ENCODE data around the gene TMEM106C. TPM values are rescaled to one million over a fixed set of nuclear protein-coding genes. Genes with fewer than 3 reads are reported as not detected.

Gene TMEM106C
- total and polyA plus RNA-seq, 9 of the 15 experiments (the other 6 are each of a cell fraction or from before 2014, with no cell fraction given) = 37.6 to 183 (median 57.2) TPM

GRCh38 chr12:47993491-47993890, 30.1 kb downstream of the TMEM106C start:
- no peak overlapping the region for H3K9ac ChIP-seq (ENCODE audit: insufficient read depth in 1 of 2, low read depth in 2 of 2, low read length in 2 of 2)
- ChIA-PET CTCF (ENCODE audit: low intra/inter-chr PET ratio) (no interaction called here), POLR2A (interaction anchor here (1.6 kb wide), 1 partner anchor 13 kb away, joined by 4 read pairs; no protein-coding TSS in a partner anchor)
- ATAC-seq = no peak
- no peak overlapping the region for H2AFZ ChIP-seq (ENCODE audit: low read depth, low read length)
- WGBS (ENCODE audit: insufficient coverage, low coverage, missing lambda C conversion rate) = 0% methylated on average over 5 of the region's 5 CpGs
- intact Hi-C loops (cut with micrococcal nuclease) (loop anchor here (10.0 kb wide), 1 partner anchor 171 kb away; no protein-coding TSS in a partner anchor), in situ Hi-C loops (cut with MboI) (no loop called here)
- H3K4me2 ChIP-seq (ENCODE audit: insufficient read depth, low read length) = no peak overlapping the region
- no peak overlapping the region for H3K27ac ChIP-seq (ENCODE audit: extremely low read depth, low read depth, low read length)
- H3K9me3 ChIP-seq (replicated peaks; ENCODE audit: control insufficient read depth, insufficient read depth, low read depth, low read length) = no peaks in the 10 kb centered on the region
- no TSS peak for BruUV-seq (replicated peaks)
- no peak for TF ChIP-seq NR2C2 (CRISPR knock-in tag; IDR thresholded peaks at IDR 0.05)
- TF ChIP-seq NR2C2 (tag; IDR thresholded peaks at IDR 0.05) = no peak
- no peak for TF ChIP-seq CEBPB (tag; IDR thresholded peaks at IDR 0.05)
- TF ChIP-seq RBFOX2 (IDR thresholded peaks at IDR 0.05; ENCODE audit: low read depth, low read length) = no peak
- no peak for TF ChIP-seq HDAC3 (IDR thresholded peaks at IDR 0.05; ENCODE audit: borderline replicate concordance, partially characterized antibody)
- no peak for TF ChIP-seq RUNX1 (IDR thresholded peaks at IDR 0.05; ENCODE audit: low read depth)
- TF ChIP-seq ZBED1 (IDR thresholded peaks at IDR 0.05) = no peak
- TF ChIP-seq SMARCA5 (IDR thresholded peaks at IDR 0.05) = no peak
- peaks cover 39 to 91% of the 10 kb centered on the region in 2 experiments for H3K27me3 ChIP-seq (ENCODE audit: control insufficient read depth in 2 of 2, insufficient read depth in 2 of 2, low read length in 2 of 2)
- H3K9me1 ChIP-seq (ENCODE audit: control insufficient read depth, insufficient read depth, low read length) = no peaks in the 10 kb centered on the region
- no peak for DNase-seq (ENCODE audit: extremely low read depth in 1 of 4, low spot score in 3 of 4)
- no peaks in the 10 kb centered on the region for H4K20me1 ChIP-seq (replicated peaks; ENCODE audit: control insufficient read depth, insufficient read depth, low read length)
- FAIRE-seq = no peak
- no peaks in the 10 kb centered on the region for H3K79me2 ChIP-seq (ENCODE audit: control insufficient read depth, insufficient read depth, low read length)
- no peaks in the 10 kb centered on the region; a peak in 1 of 5 replicates for H3K4me1 ChIP-seq (replicated peaks in 1 of 2; ENCODE audit: control insufficient read depth in 2 of 2, insufficient read depth in 2 of 2, low read length in 2 of 2)
- no peaks in the 10 kb centered on the region for H3K36me3 ChIP-seq (ENCODE audit: control insufficient read depth, insufficient read depth, low read length)
- H3K4me3 ChIP-seq = no peak overlapping the region

GRCh38 chr12:47995981-47996401, 32.6 kb downstream of the TMEM106C start:
- Histone ChIP-seq H3K36me3 (ENCODE audit: control insufficient read depth, insufficient read depth, low read length) (no peaks in the 10 kb centered on the region), H3K9ac (ENCODE audit: insufficient read depth in 1 of 2, low read depth in 2 of 2, low read length in 2 of 2) (no peak overlapping the region), H3K4me1 (replicated peaks in 1 of 2; ENCODE audit: control insufficient read depth in 2 of 2, insufficient read depth in 2 of 2, low read length in 2 of 2) (no peaks in the 10 kb centered on the region), H3K4me3 (no peak overlapping the region), H3K27ac (ENCODE audit: extremely low read depth, low read depth, low read length) (no peak overlapping the region), H3K4me2 (ENCODE audit: insufficient read depth, low read length) (no peak overlapping the region), H4K20me1 (replicated peaks; ENCODE audit: control insufficient read depth, insufficient read depth, low read length) (no peaks in the 10 kb centered on the region), H3K79me2 (ENCODE audit: control insufficient read depth, insufficient read depth, low read length) (no peaks in the 10 kb centered on the region), H3K27me3 (ENCODE audit: control insufficient read depth in 2 of 2, insufficient read depth in 2 of 2, low read length in 2 of 2) (peaks cover 36 to 82% of the 10 kb centered on the region in 2 experiments), H3K9me3 (replicated peaks; ENCODE audit: control insufficient read depth, insufficient read depth, low read depth, low read length) (no peaks in the 10 kb centered on the region), H3K9me1 (ENCODE audit: control insufficient read depth, insufficient read depth, low read length) (no peaks in the 10 kb centered on the region), H2AFZ (ENCODE audit: low read depth, low read length) (no peak overlapping the region)
- POLR2A ChIA-PET = no interaction called here
- no TSS peak for BruUV-seq (replicated peaks)
- CTCF ChIA-PET (ENCODE audit: low intra/inter-chr PET ratio) = no interaction called here
- DNase-seq (ENCODE audit: extremely low read depth in 1 of 4, low spot score in 3 of 4) (no peak), ATAC-seq (no peak), FAIRE-seq (no peak)
- no peak for TF ChIP-seq CTCF (IDR thresholded peaks at IDR 0.05 in 2 of 3, conservative IDR thresholded peaks at IDR 0.05 in 1 of 3; ENCODE audit: insufficient read depth in 2 of 3, low read depth in 1 of 3, low read length in 3 of 3)
- intact Hi-C loops (cut with micrococcal nuclease) (loop anchor here (10.0 kb wide), 1 partner anchor 169 kb away; no protein-coding TSS in a partner anchor), in situ Hi-C loops (cut with MboI) (no loop called here)
- WGBS (ENCODE audit: insufficient coverage, low coverage, missing lambda C conversion rate) = 4% methylated on average over 4 of the region's 4 CpGs
